ENCODE data around the gene SEC14L5.

Gene SEC14L5

DNA sequence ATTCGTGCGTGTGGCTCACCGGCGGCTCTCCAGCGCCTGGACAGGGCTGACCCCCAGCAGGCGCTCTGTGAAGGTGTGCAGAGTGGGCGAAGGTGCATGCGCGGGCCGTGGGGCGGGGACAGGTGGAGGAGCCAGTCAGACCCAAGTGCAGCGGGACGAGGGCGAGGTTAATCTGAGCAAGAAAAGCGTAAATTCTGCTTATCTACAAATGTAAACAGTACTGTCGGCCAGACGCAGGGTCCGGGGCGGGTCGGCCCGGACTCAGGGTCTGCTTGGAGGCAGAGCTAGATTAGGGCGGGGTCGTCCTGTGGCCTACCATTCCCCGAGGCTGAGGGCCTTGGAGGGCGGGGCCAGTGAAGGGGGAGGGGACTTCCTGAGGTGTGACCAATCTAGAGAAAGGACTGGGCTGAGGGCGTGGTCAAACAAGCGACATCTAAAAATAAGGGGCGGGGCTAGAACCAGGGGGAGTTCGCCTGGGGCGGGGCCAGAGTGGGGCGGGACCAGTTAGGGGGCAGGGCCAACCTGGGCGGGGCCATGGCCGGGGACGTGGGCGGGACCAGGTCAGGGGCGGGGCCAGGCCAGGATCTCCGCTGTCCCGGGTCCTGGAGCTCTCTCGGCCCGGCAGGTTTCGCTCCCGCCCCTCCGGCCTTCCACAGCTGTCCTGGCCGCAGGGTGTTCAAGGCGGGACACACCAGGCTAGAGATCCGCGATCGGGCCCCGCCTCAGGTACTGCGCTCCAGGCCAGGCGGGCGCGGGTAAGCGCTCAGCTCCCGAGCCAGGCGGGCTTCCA, at the start of gene SEC14L5:
TSS of gene SEC14L5 (plus strand) at position 611 of the 790 bp plus-strand sequence. CDS start 994 bp downstream, outside the sequence.
- CTCF ChIA-PET: interaction anchor here (0.7 to 2.3 kb wide), 5 partner anchors 76 to 248 kb away, joined by 3 to 7 read pairs (median 3); partner anchors contain the start of gene NAGPA
- Histone ChIP-seq H3K36me3 (ENCODE audit: control insufficient read depth in 2 of 2, insufficient read depth in 1 of 2, low read length in 2 of 2) (no peaks in the 10 kb centered on the region), H3K4me3 (ENCODE audit: low read depth, low read length) (peak within 1 kb of the TSS; percentile 28), H3K4me1 (ENCODE audit: control insufficient read depth, insufficient read depth, low read length) (peaks cover 6% of the 10 kb centered on the region; the same call in 1 of the 2 replicates), H3K27ac (ENCODE audit: extremely low read depth, low read depth, low read length) (no peak within 1 kb of the TSS; the same call in 1 of the 2 replicates), H3K9me3 (ENCODE audit: control insufficient read depth, insufficient read depth, low read depth, low read length) (no peaks in the 10 kb centered on the region)
- POLR2A ChIA-PET: interaction anchor here (0.5 to 1.7 kb wide), 10 partner anchors 13 to 1409 kb away, joined by 3 to 8 read pairs (median 4); partner anchors contain the start of genes ANKS3, CDIP1, DNAAF8 and GLYR1
- TF ChIP-seq ZNF768 (tag by site-specific recombination; IDR thresholded peaks at IDR 0.05) (no peak), IKZF3 (tag by site-specific recombination; IDR thresholded peaks at IDR 0.05) (peak; percentile 68), YY2 (tag by site-specific recombination; IDR thresholded peaks at IDR 0.05) (no peak), EGR2 (tag by site-specific recombination; IDR thresholded peaks at IDR 0.05; ENCODE audit: low read depth) (peak; percentile 55; the same call in 1 of the 2 replicates), ZNF146 (tag by site-specific recombination; IDR thresholded peaks at IDR 0.05) (no peak), GLIS1 (tag by site-specific recombination; IDR thresholded peaks at IDR 0.05) (peak; percentile 32; the same call in 1 of the 2 replicates), ZNF529 (tag by site-specific recombination; IDR thresholded peaks at IDR 0.05; ENCODE audit: insufficient replicate concordance) (no peak), ZNF302 (tag by site-specific recombination; IDR thresholded peaks at IDR 0.05; ENCODE audit: low read depth) (no peak), SCRT1 (tag by site-specific recombination; IDR thresholded peaks at IDR 0.05; ENCODE audit: borderline replicate concordance) (no peak), ZNF629 (tag by site-specific recombination; IDR thresholded peaks at IDR 0.05) (0 out of 2 replicates have a peak, but pooled peaks have one; percentile 19), ZNF549 (tag by site-specific recombination; IDR thresholded peaks at IDR 0.05) (no peak), GLIS2 (tag by site-specific recombination; IDR thresholded peaks at IDR 0.05) (peak; percentile 45), ZNF114 (tag by site-specific recombination; IDR thresholded peaks at IDR 0.05) (no peak), ZNF777 (tag by site-specific recombination; IDR thresholded peaks at IDR 0.05; ENCODE audit: borderline replicate concordance) (no peak; the same call in 1 of the 2 replicates), ZNF211 (tag by site-specific recombination; IDR thresholded peaks at IDR 0.05; ENCODE audit: low read depth) (no peak), ZBTB20 (tag by site-specific recombination; IDR thresholded peaks at IDR 0.05) (peak; percentile 89), ZNF560 (tag by site-specific recombination; IDR thresholded peaks at IDR 0.05; ENCODE audit: borderline replicate concordance) (no peak), ZNF292 (tag by site-specific recombination; IDR thresholded peaks at IDR 0.05; ENCODE audit: borderline replicate concordance, low read depth) (no peak), KLF8 (tag by site-specific recombination; IDR thresholded peaks at IDR 0.05) (peak; percentile 68; the same call in 1 of the 2 replicates), ZNF626 (tag by site-specific recombination; IDR thresholded peaks at IDR 0.05) (no peak), ZNF561 (tag by site-specific recombination; IDR thresholded peaks at IDR 0.05; ENCODE audit: borderline replicate concordance) (no peak), ZNF138 (tag by site-specific recombination; IDR thresholded peaks at IDR 0.05; ENCODE audit: borderline replicate concordance) (no peak), PRDM1 (tag by site-specific recombination; IDR thresholded peaks at IDR 0.05) (no peak), ZBTB21 (tag by site-specific recombination; IDR thresholded peaks at IDR 0.05) (no peak)
- TF ChIP-seq, protein P1, sequence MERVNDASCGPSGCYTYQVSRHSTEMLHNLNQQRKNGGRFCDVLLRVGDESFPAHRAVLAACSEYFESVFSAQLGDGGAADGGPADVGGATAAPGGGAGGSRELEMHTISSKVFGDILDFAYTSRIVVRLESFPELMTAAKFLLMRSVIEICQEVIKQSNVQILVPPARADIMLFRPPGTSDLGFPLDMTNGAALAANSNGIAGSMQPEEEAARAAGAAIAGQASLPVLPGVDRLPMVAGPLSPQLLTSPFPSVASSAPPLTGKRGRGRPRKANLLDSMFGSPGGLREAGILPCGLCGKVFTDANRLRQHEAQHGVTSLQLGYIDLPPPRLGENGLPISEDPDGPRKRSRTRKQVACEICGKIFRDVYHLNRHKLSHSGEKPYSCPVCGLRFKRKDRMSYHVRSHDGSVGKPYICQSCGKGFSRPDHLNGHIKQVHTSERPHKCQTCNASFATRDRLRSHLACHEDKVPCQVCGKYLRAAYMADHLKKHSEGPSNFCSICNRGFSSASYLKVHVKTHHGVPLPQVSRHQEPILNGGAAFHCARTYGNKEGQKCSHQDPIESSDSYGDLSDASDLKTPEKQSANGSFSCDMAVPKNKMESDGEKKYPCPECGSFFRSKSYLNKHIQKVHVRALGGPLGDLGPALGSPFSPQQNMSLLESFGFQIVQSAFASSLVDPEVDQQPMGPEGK (tag by site-specific recombination; IDR thresholded peaks at IDR 0.05): peak; percentile 39; the same call in 1 of the 2 replicates
- TF ChIP-seq, protein P2, sequence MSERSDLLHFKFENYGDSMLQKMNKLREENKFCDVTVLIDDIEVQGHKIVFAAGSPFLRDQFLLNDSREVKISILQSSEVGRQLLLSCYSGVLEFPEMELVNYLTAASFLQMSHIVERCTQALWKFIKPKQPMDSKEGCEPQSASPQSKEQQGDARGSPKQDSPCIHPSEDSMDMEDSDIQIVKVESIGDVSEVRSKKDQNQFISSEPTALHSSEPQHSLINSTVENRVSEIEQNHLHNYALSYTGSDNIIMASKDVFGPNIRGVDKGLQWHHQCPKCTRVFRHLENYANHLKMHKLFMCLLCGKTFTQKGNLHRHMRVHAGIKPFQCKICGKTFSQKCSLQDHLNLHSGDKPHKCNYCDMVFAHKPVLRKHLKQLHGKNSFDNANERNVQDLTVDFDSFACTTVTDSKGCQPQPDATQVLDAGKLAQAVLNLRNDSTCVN (tag by site-specific recombination; optimal IDR thresholded peaks at IDR 0.05): peak; percentile 45
- TF ChIP-seq, protein P3, sequence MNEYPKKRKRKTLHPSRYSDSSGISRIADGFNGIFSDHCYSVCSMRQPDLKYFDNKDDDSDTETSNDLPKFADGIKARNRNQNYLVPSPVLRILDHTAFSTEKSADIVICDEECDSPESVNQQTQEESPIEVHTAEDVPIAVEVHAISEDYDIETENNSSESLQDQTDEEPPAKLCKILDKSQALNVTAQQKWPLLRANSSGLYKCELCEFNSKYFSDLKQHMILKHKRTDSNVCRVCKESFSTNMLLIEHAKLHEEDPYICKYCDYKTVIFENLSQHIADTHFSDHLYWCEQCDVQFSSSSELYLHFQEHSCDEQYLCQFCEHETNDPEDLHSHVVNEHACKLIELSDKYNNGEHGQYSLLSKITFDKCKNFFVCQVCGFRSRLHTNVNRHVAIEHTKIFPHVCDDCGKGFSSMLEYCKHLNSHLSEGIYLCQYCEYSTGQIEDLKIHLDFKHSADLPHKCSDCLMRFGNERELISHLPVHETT (tag by site-specific recombination; IDR thresholded peaks at IDR 0.05): no peak
- TF ChIP-seq, protein P4, sequence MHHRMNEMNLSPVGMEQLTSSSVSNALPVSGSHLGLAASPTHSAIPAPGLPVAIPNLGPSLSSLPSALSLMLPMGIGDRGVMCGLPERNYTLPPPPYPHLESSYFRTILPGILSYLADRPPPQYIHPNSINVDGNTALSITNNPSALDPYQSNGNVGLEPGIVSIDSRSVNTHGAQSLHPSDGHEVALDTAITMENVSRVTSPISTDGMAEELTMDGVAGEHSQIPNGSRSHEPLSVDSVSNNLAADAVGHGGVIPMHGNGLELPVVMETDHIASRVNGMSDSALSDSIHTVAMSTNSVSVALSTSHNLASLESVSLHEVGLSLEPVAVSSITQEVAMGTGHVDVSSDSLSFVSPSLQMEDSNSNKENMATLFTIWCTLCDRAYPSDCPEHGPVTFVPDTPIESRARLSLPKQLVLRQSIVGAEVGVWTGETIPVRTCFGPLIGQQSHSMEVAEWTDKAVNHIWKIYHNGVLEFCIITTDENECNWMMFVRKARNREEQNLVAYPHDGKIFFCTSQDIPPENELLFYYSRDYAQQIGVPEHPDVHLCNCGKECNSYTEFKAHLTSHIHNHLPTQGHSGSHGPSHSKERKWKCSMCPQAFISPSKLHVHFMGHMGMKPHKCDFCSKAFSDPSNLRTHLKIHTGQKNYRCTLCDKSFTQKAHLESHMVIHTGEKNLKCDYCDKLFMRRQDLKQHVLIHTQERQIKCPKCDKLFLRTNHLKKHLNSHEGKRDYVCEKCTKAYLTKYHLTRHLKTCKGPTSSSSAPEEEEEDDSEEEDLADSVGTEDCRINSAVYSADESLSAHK (tag by site-specific recombination; IDR thresholded peaks at IDR 0.05): no peak

Data from HEK293 (cell line).